Tibial nerve (tissue), 4 donors: ENCODE results near the gene PGAP3. TPM values are rescaled to one million over a fixed set of nuclear protein-coding genes. Genes with fewer than 3 reads are reported as not detected.
A peak's percentile ranks its signal among the peaks of the same experiment; 100 is the strongest.

ENCODE experiments used
- DNase-seq, 2 donors: peaks; one replicate each; pipeline ENCODE4 v3.0.0-alpha.2; 2019; ENCODE audit warnings: low spot score in 2 of 2
- H3K27ac ChIP-seq, 4 donors: fragments of 200-600 bp; sonication (generic) in 3 of 4; one replicate each; pipeline ENCODE4 v1.5.1; 2017 to 2019; ENCODE audit warnings: mild to moderate bottlenecking in 1 of 4
- H3K27me3 ChIP-seq, 2 donors: fragments of 200-600 bp; sonication (generic) in 1 of 2; one replicate each; pipeline versions ENCODE4 v1.5.1 to v1.6.0; 2017 to 2019
- H3K36me3 ChIP-seq, 3 donors: fragments of 200-600 bp; sonication (generic); one replicate each; pipeline ENCODE4 v1.5.1; 2018 to 2019
- H3K4me1 ChIP-seq, 4 donors: fragments of 200-600 bp; sonication (generic) in 3 of 4; one replicate each; pipeline ENCODE4 v1.5.1; 2017 to 2019
- H3K4me3 ChIP-seq, 4 donors: fragments of 200-600 bp; sonication (generic) in 3 of 4; one replicate each; pipeline ENCODE4 v1.5.1; 2017 to 2019; ENCODE audit warnings: mild to moderate bottlenecking in 1 of 4, moderate library complexity in 1 of 4
- H3K9me3 ChIP-seq, 4 donors: fragments of 200-600 bp; sonication (generic) in 3 of 4; one replicate each; pipeline ENCODE4 v1.5.1; 2017 to 2019
- CTCF ChIP-seq, 5 experiments: fragments of 200-600 bp in 3 of 5; fragments of 450-650 bp in 2 of 5; sonication (generic) in 3 of 5; IDR thresholded peaks; one replicate each; pipeline ENCODE4 v1.5.1; 2016 to 2019; ENCODE audit warnings: antibody characterized with exemption in 5 of 5, mild to moderate bottlenecking in 3 of 5, moderate library complexity in 2 of 5
- EP300 ChIP-seq, 2 donors: sonication (generic); formaldehyde crosslinking; IDR thresholded peaks; one replicate each; pipeline ENCODE4 v1.6.1; 2017; ENCODE audit warnings: antibody characterized with exemption in 2 of 2, mild to moderate bottlenecking in 1 of 2
- POLR2A ChIP-seq, 2 donors: fragments of 450-650 bp; IDR thresholded peaks; one replicate each; pipeline ENCODE4 v1.6.1; 2017; ENCODE audit warnings: antibody characterized with exemption in 2 of 2, mild to moderate bottlenecking in 2 of 2, moderate library complexity in 2 of 2
- WGBS, 2 donors: methylation state at CpG; one replicate each; pipeline ENCODE4 v1.1.5; 2018; 5-methylcytosine and 5-hydroxymethylcytosine counted together
- total RNA-seq, 4 donors: library from RNA; depleted of rRNA; stranded (reverse); fragments of >200 nt; gene quantifications; one replicate each; pipeline ENCODE4 v1.1.0, GENCODE V29; 2016

The PGAP3 gene
- total RNA-seq, 4 donors from 2014 or later: 10.9 to 16.5 (median 15.1) TPM

GRCh38 chr17:39709319-39709997 lies 21.6 kb upstream of the PGAP3 start:
- Histone ChIP-seq H3K9me3 (no peaks in the 10 kb centered on the region), H3K4me1 (peaks cover 0 to 53% (median 33%) of the 10 kb centered on the region in 4 donors), H3K27me3 (no peaks in the 10 kb centered on the region), H3K27ac (peak overlapping the region in 2 of 4 donors; percentile 18 to 97), H3K36me3 (peaks cover 0 to 76% (median 7%) of the 10 kb centered on the region in 3 donors), H3K4me3 (no peak overlapping the region)
- 71% methylated on average over 14 of the region's 14 CpGs for WGBS, 2 donors
- no peak for TF ChIP-seq POLR2A (IDR thresholded peaks at IDR 0.05)
- TF ChIP-seq EP300 (IDR thresholded peaks at IDR 0.05): no peak
- TF ChIP-seq CTCF (IDR thresholded peaks at IDR 0.05): no peak
- DNase-seq: no peak

- TF ChIP-seq EP300 (IDR thresholded peaks at IDR 0.05) (no peak), POLR2A (IDR thresholded peaks at IDR 0.05) (no peak), CTCF (IDR thresholded peaks at IDR 0.05) (no peak)
- no peak for DNase-seq
- 36 to 69% methylated on average over 7 of the region's 7 CpGs for WGBS, 2 donors
- peaks cover 0 to 51% (median 7%) of the 10 kb centered on the region in 3 donors for H3K36me3 ChIP-seq
- H3K4me3 ChIP-seq: peak overlapping the region in 1 of 4 donors; percentile 1
- peak overlapping the region in 3 of 4 donors; percentile 81 to 97 (median 97) for H3K27ac ChIP-seq
- peaks cover 0 to 78% (median 53%) of the 10 kb centered on the region in 4 donors for H3K4me1 ChIP-seq
- no peaks in the 10 kb centered on the region for H3K9me3 ChIP-seq
- no peaks in the 10 kb centered on the region for H3K27me3 ChIP-seq
Measured at GRCh38 chr17:39706921-39707337, 19.1 kb upstream of the PGAP3 start.

GRCh38 chr17:39706383-39706782 lies 18.5 kb upstream of the PGAP3 start:
- no peak for DNase-seq
- TF ChIP-seq CTCF (IDR thresholded peaks at IDR 0.05) (no peak), EP300 (IDR thresholded peaks at IDR 0.05) (peak in 1 of 2 donors; percentile 64)
- no peaks in the 10 kb centered on the region for H3K27me3 ChIP-seq
- no peaks in the 10 kb centered on the region for H3K9me3 ChIP-seq
- H3K4me1 ChIP-seq: peaks cover 0 to 84% (median 55%) of the 10 kb centered on the region in 4 donors
- H3K27ac ChIP-seq: peak overlapping the region in 3 of 4 donors; percentile 81 to 97 (median 97)
- H3K36me3 ChIP-seq: peaks cover 0 to 46% (median 7%) of the 10 kb centered on the region in 3 donors
- peak overlapping the region in 1 of 4 donors; percentile 1 for H3K4me3 ChIP-seq
- 39 to 40% methylated on average over 8 of the region's 8 CpGs for WGBS, 2 donors

- no peaks in the 10 kb centered on the region for H3K9me3 ChIP-seq
- no peaks in the 10 kb centered on the region for H3K27me3 ChIP-seq
- TF ChIP-seq CTCF (IDR thresholded peaks at IDR 0.05): no peak
- TF ChIP-seq POLR2A (IDR thresholded peaks at IDR 0.05): no peak
- no peak for TF ChIP-seq EP300 (IDR thresholded peaks at IDR 0.05)
- peaks cover 0 to 89% (median 59%) of the 10 kb centered on the region in 4 donors for H3K4me1 ChIP-seq
- H3K36me3 ChIP-seq: peaks cover 0 to 41% (median 7%) of the 10 kb centered on the region in 3 donors
- no peak for DNase-seq
- H3K27ac ChIP-seq: peak overlapping the region; percentile 53 to 97 (median 89)
- H3K4me3 ChIP-seq: peak overlapping the region in 1 of 4 donors; percentile 1
- WGBS, 2 donors: 30 to 45% methylated on average over 11 to 12 of the region's 12 CpGs
Measured at GRCh38 chr17:39705786-39706348, 18.0 kb upstream of the PGAP3 start.
